PC-3 (cell line): ENCODE measurements around the gene MYLK2.

ENCODE experiments used
- CTCF ChIP-seq: fragments of 300-600 bp; sonication (generic); conservative IDR thresholded peaks from 2 replicates; pipeline ENCODE4 v1.5.1; 2017; ENCODE audit warnings: antibody characterized with exemption, low read depth, mild to moderate bottlenecking, low read length
- EZH2 ChIP-seq: fragments of 300-600 bp; sonication (generic); IDR thresholded peaks from one replicate; pipeline ENCODE4 v1.6.1; 2017; ENCODE audit warnings: antibody characterized with exemption, mild to moderate bottlenecking, low read length; ENCODE audit not compliant: unreplicated experiment
- EZH2phosphoT487 ChIP-seq: fragments of 300-600 bp; sonication (generic); IDR thresholded peaks from 2 replicates; pipeline ENCODE4 v1.6.1; 2018; ENCODE audit warnings: mild to moderate bottlenecking, antibody characterized with exemption, low read length, borderline replicate concordance

- TF ChIP-seq CTCF (no peak), EZH2 (no peak), EZH2phosphoT487 (no peak)
Measured at GRCh38 chr20:31830406-31830981, 11.3 kb downstream of the MYLK2 start.
